Measurements from ENCODE around the gene MYL5.
"Not testable (repeated sequence)": the region's sequence is repeated elsewhere in the genome, so short reads cannot be mapped to it uniquely, and the experiment has no call there.

The MYL5 gene

GRCh38 chr4:705278-706082 is 31.1 kb downstream of the MYL5 start, which contains the start of gene PCGF3:
Gene PCGF3 (plus strand): TSS chr4:705832. CDS start chr4:733681, 27,849 bp downstream.
- peak; percentile 95 for DNase-seq (ENCODE audit: low spot score)

DNA sequence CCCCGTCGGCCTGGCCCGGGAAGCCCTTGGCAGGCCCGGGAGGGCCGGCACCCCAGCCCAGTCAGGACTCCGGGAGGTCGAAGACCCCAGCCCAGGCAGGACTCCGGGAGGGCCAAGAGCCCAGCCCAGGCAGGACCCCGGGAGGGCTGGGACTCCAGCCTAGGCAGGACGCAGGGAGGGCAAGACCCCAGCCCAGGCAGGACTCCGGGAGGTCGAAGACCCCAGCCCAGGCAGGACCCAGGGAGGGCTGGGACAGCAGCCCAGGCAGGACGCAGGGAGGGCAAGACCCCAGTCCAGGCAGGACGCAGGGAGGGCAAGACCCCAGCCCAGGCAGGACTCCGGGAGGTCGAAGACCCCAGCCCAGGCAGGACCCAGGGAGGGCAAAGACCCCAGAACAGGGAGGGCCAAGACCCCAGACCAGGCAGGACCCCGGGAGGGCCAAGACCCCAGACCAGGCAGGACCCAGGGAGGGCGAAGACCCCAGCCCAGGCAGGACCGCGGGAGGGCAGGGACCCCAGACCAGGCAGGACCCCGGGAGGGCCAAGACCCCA is 31.8 kb downstream of the MYL5 start:
- not testable (repeated sequence) for DNase-seq (ENCODE audit: low spot score)

DNA sequence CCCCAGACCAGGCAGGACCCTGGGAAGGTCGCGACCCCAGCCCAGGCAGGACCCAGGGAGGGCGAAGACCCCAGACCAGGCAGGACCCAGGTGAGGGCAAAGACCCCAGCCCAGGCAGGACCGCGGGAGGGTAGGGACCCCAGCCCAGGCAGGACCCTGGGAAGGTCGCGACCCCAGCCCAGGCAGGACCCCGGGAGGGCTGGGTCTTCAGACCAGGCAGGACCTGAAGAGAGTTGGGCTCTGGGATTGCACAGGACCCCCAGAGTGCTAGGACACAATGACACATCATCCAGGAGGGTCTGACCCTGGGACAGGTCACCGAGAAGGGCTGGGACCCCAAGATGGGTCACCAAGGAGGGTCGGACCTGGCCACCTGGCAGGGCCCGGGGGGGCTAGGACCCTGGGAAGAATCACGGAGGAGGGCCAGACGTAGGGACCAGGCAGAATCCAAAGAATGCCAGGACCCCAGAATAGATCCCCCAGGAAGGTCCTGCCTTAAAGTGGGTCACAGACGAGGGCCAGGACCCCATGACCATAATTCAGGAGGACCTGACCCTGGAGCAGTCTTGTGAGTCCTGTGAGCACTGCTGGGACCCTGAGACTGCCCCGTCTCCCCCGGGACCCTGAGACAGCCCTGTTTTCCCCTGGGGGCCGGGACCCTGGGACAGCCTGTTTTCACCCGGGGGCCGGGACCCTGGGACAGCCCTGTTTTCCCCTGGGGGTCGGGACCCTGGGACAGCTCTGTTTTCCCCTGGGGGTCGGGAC is 32.7 kb downstream of the MYL5 start:
- DNase-seq (ENCODE audit: low spot score) = no peak

- DNase-seq (ENCODE audit: low spot score) = no peak
These were observed 33.7 kb downstream of the MYL5 start for GRCh38 chr4:707929-708630.

- no peak for DNase-seq (ENCODE audit: low spot score)
These were observed 34.2 kb downstream of the MYL5 start for GRCh38 chr4:708631-708933.

DNA sequence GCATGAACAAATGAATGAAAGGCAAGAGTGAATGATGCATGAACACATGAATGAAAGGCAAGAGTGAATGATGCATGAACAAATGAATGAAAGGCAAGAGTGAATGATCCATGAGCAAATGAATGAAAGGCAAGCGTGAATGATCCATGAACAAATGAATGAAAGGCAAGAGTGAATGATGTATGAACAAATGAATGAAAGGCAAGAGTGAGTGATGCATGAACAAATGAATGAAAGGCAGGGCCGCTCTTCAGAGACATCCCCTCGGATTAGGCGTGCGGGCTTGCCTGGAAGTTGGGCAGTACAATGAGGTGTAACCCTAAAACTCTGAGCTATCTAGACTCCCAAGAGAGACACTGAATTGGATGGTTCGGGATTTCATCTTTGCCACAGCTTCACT is 35.0 kb downstream of the MYL5 start:
- DNase-seq (ENCODE audit: low spot score) = no peak

- no peak for DNase-seq (ENCODE audit: low spot score)
These were observed 35.8 kb downstream of the MYL5 start for GRCh38 chr4:710116-710515.

- DNase-seq (ENCODE audit: low spot score) = no peak
These were observed 36.6 kb downstream of the MYL5 start for GRCh38 chr4:710916-711315.

GRCh38 chr4:712093-712492 is 37.8 kb downstream of the MYL5 start:
- no peak for DNase-seq (ENCODE audit: low spot score)

DNA sequence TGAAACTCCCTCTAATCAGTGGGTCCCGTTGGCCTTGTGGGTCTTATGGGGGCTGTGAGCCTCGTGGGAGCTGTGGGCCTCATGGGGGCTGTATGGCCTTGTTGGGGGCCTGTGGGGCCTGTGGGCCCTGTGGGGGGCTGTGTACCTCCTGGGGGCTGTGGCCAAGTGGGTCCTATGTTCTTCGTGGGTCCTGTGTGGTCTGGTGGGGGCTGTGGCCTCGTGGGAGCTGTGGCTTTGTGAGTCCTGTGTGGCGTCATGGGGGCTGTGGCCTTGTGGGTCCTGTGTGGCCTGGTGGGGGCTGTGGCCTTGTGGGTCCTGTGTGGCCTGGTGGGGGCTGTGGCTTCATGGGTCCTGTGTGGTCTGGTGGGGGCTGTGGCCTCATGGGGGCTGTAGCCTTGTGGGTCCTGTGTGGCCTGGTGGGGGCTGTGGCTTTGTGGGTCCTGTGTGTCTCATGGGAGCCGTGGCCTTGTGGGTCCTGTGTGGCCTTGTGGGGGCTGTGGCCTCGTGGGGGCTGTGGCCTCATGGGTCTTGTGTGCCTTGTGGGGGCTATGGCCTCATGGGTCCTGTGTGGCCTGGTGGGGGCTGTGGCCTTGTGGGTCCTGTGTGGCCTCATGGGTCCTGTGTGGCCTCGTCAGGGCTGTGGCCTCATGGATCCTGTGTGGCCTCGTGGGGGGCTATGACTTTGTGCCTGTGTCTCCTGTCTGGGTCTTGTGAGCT is 38.7 kb downstream of the MYL5 start:
- DNase-seq (ENCODE audit: low spot score) = no peak

DNA sequence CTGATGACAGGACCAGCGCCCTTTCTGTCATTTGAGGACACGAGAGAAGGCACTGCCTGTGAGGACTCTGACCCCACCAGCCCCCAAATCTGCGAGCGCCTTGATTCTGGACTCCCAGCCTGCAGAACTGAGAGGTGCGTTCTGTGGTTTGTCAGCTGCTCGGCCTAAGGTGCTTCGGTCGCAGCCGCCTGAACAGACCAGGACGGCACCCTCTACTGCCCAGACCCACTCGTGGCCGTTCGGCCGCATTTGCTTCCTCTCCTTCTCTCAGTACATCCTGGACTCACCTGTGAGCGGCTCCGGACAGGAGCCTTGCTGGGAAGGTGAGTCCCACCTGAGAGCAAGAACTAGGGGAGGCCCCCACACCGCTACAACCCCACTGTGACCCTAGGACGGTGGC is 39.7 kb downstream of the MYL5 start:
- no peak for DNase-seq (ENCODE audit: low spot score)

- DNase-seq (ENCODE audit: low spot score) = no peak
These were observed 43.4 kb downstream of the MYL5 start for GRCh38 chr4:717601-718320.

GRCh38 chr4:718460-718859 is 44.1 kb downstream of the MYL5 start:
- no peak for DNase-seq (ENCODE audit: low spot score)

DNA sequence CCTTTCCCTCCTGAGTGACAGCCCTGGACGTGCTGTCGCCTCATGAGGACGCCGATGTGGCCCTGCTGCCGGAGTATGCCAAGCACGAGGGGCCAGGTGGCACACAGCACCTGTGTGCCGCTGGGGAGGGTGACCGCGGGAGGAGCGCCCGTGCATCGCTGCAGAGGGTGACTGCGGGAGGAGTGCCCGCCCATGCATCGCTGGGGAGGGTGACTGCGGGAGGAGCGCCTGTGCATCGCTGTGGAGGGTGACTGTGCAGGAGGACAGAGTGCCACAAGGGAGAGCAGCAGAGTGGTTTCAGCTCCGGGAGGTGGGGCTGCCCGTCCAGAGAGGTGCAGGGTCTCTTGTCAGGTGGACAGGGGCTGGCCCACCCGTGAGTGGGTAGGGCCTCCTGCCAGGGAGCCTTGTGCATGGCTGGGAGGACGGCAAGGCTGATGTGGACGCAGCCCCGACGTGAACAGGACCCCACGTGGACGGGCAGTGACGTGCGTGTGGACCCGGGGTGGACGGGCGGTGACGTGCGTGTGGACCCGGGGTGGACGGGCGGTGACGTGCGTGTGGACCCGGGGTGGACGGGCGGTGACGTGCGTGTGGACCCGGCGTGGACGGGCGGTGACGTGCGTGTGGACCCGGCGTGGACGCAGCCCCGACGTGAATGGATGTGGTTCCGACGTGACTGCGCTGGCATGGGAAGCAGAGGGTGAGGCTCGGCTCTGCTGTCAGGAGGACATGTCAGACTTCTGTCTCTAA is 45.9 kb downstream of the MYL5 start:
- DNase-seq (ENCODE audit: low spot score) = no peak

DNA sequence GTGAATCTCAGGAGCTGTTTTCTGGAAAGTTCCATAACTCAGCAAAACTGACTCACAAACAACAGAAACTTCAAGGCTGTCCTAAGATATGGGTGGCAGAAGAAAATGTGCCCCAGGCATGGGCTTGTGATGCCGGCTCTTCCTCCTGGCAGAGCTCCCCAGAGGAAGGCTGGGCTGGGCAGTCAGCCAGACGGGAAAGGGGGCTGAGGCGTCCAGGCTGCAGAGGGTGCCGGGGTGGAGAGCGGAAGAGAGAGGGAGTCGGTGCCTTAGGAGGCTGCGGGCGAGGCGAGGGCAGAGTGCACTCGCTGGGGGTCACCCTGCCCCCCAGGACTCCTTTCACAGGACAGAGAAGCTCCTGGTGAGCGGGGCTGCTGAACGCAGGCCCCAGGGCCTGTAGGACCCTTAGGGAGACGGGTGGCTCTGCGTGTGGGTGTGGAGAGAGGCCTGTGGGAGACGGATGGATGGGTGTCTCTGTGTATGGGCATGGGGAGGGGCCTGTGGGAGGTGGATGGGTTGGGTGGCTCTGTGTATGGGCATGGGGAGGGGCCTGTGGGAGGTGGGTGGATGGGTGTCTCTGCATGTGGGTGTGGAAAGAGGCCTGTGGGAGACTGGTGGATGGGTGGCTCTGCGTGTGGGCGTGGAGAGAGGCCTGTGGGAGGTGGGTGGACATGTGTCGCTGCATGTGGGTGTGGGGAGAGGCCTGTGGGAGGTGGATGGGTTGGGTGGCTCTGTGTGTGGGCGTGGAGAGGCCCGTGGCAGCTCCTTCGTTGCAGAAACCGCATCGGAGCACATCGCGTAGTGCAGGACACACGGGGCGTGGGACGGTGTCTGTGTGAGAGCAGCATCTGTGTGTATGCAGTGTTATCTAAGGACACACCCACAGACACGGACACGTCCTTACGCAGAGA is 47.2 kb downstream of the MYL5 start:
- DNase-seq (ENCODE audit: low spot score) = no peak

- DNase-seq (ENCODE audit: low spot score) = no peak
These were observed 47.9 kb downstream of the MYL5 start for GRCh38 chr4:722169-722725.

- DNase-seq (ENCODE audit: low spot score) = no peak
These were observed 48.6 kb downstream of the MYL5 start for GRCh38 chr4:722851-723360.

- DNase-seq (ENCODE audit: low spot score) = no peak
These were observed 49.6 kb downstream of the MYL5 start for GRCh38 chr4:723751-724530.
